HCT116 (cell line): ENCODE data around the gene ADAMTS19. TPM values are rescaled to one million over a fixed set of nuclear protein-coding genes. Genes with fewer than 3 reads are reported as not detected.

Experiments
- ATAC-seq: fragments of 200-7000 bp; cut with Tn5 transposase; 2 replicates; pipeline ENCODE4 v1.9.1; 2020; ENCODE audit warnings: mild to moderate bottlenecking, moderate library complexity
- BruUV-seq: library from RNA; stranded (reverse); fragments of 400-500 nt; replicated peaks from 2 replicates; lab custom pipeline; 2021; lab: Mats Ljungman, UMichigan
- CTCF ChIA-PET: fragments of 300-600 bp; sonication (Branson Sonifier 250); formaldehyde crosslinking; loops from one replicate; lab custom pipeline; 2021; ENCODE audit warnings: antibody characterized with exemption; lab: Charles Lee
- POLR2A ChIA-PET: fragments of 300-600, 350-600 bp; sonication (Branson Sonifier 250); formaldehyde crosslinking; loops from one replicate; lab custom pipeline; 2021; ENCODE audit warnings: antibody characterized with exemption; lab: Charles Lee
- RAD21 ChIA-PET, 2 experiments: fragments of 300-600 bp; sonication (Branson Sonifier 250); formaldehyde crosslinking; loops; one replicate each; lab custom pipeline; 2023; ENCODE audit warnings: low total read pairs in 2 of 2; ENCODE audit not compliant: uncharacterized antibody in 2 of 2, unreplicated experiment in 2 of 2, low non-redundant PET in 1 of 2; lab: Charles Lee
- DNase-seq: peaks from one replicate; pipeline ENCODE4 v3.0.0-alpha.2; 2010; ENCODE audit warnings: low read depth, low spot score
- H2AFZ ChIP-seq: fragments of 200-600 bp; shearing (Covaris generic), sonication (generic); 2 replicates; pipeline ENCODE4 v1.6.1; 2017; ENCODE audit warnings: low read depth, mixed run types, mixed read lengths, antibody characterized with exemption, low read length; ENCODE audit not compliant: poor library complexity, severe bottlenecking
- H3K27ac ChIP-seq: 2 replicates; pipeline ENCODE4 v1.5.1; 2012; ENCODE audit warnings: low read depth, low read length
- H3K27me3 ChIP-seq: fragments of 200-600 bp; sonication (generic); 2 replicates; pipeline ENCODE4 v1.6.1; 2016; ENCODE audit warnings: mixed run types, low read length, mixed read lengths; ENCODE audit not compliant: insufficient read depth
- H3K36me3 ChIP-seq, 2 experiments: fragments of 200-500 bp in 1 of 2; fragments of 200-600 bp in 1 of 2; sonication (Bioruptor generic) in 1 of 2; sonication (generic) in 1 of 2; 2 replicates each; pipeline versions ENCODE4 v1.5.1 to v1.6.1; 2014 to 2016; ENCODE audit warnings: low read length in 2 of 2, inconsistent platforms in 1 of 2, mixed read lengths in 1 of 2, mixed run types in 1 of 2; ENCODE audit not compliant: insufficient read depth in 2 of 2, control insufficient read depth in 1 of 2
- H3K4me1 ChIP-seq, 2 experiments: fragments of 200-600 bp in 1 of 2; sonication (generic) in 1 of 2; 2 replicates each; pipeline versions ENCODE4 v1.5.1 to v1.6.1; 2012 to 2017; ENCODE audit warnings: low read length in 2 of 2, inconsistent platforms in 1 of 2, mild to moderate bottlenecking in 1 of 2, mixed read lengths in 1 of 2, mixed run types in 1 of 2, moderate library complexity in 1 of 2; ENCODE audit not compliant: insufficient read depth in 2 of 2, control insufficient read depth in 1 of 2
- H3K4me2 ChIP-seq: fragments of 200-600 bp; sonication (generic); 2 replicates; pipeline ENCODE4 v1.6.1; 2017; ENCODE audit warnings: mixed run types, low read length, mixed read lengths
- H3K4me3 ChIP-seq, 2 experiments: fragments of 200-600 bp in 1 of 2; sonication (generic) in 1 of 2; replicated peaks in 1 of 2; 2 replicates each; pipeline ENCODE4 v1.5.1; 2011 to 2016; ENCODE audit warnings: low read length in 2 of 2, control low read depth in 1 of 2, low read depth in 1 of 2, mild to moderate bottlenecking in 1 of 2, mixed read lengths in 1 of 2, mixed run types in 1 of 2
- H3K79me2 ChIP-seq: fragments of 200-600 bp; sonication (generic); 2 replicates; pipeline ENCODE4 v1.6.1; 2017; ENCODE audit warnings: mild to moderate bottlenecking, mixed run types, low read length, moderate library complexity, mixed read lengths; ENCODE audit not compliant: insufficient read depth
- H3K9ac ChIP-seq: fragments of 200-600 bp; sonication (generic); 2 replicates; pipeline ENCODE4 v1.6.1; 2016; ENCODE audit warnings: low read length, mixed read lengths
- H3K9me2 ChIP-seq: fragments of 200-600 bp; sonication (generic), shearing (Covaris generic); 2 replicates; pipeline ENCODE4 v1.6.1; 2017; ENCODE audit warnings: mixed run types, mild to moderate bottlenecking, moderate library complexity; ENCODE audit not compliant: insufficient read depth
- H3K9me3 ChIP-seq, 2 experiments: fragments of 200-500 bp in 1 of 2; fragments of 200-600 bp in 1 of 2; sonication (Bioruptor generic) in 1 of 2; sonication (generic) in 1 of 2; 2 replicates each; pipeline ENCODE4 v1.6.1; 2014 to 2017; ENCODE audit warnings: low read length in 2 of 2, mixed read lengths in 2 of 2, inconsistent platforms in 1 of 2, low read depth in 1 of 2, mild to moderate bottlenecking in 1 of 2, mixed run types in 1 of 2, moderate library complexity in 1 of 2; ENCODE audit not compliant: control insufficient read depth in 1 of 2, insufficient read depth in 1 of 2
- H4K20me1 ChIP-seq: fragments of 200-600 bp; sonication (generic), shearing (Covaris generic); 2 replicates; pipeline ENCODE4 v1.6.1; 2017; ENCODE audit warnings: mixed run types, mild to moderate bottlenecking, moderate library complexity; ENCODE audit not compliant: insufficient read depth
- ATF3 ChIP-seq: IDR thresholded peaks from 2 replicates; pipeline ENCODE4 v1.6.1; 2012
- CBX3 ChIP-seq: IDR thresholded peaks from 2 replicates; pipeline ENCODE4 v1.6.1; 2012; ENCODE audit warnings: low read depth
- EGR1 ChIP-seq: IDR thresholded peaks from 2 replicates; pipeline ENCODE4 v1.6.1; 2012; ENCODE audit warnings: low read depth
- EZH2 ChIP-seq: fragments of 200-600 bp; sonication (generic); IDR thresholded peaks from 2 replicates; pipeline ENCODE4 v1.6.1; 2017; ENCODE audit warnings: antibody characterized with exemption, mixed run types
- EZH2phosphoT487 ChIP-seq: fragments of 200-600 bp; IDR thresholded peaks from 2 replicates; pipeline ENCODE4 v1.6.1; 2018; ENCODE audit warnings: antibody characterized with exemption, borderline replicate concordance
- FOSL1 ChIP-seq: IDR thresholded peaks from 2 replicates; pipeline ENCODE4 v1.6.1; 2012; ENCODE audit warnings: low read depth
- JUND ChIP-seq: IDR thresholded peaks from 2 replicates; pipeline ENCODE4 v1.6.1; 2012
- MAX ChIP-seq: IDR thresholded peaks from 2 replicates; pipeline ENCODE4 v1.6.1; 2012
- POLR2A ChIP-seq: IDR thresholded peaks from 2 replicates; pipeline ENCODE4 v1.7.0; 2011; ENCODE audit warnings: borderline replicate concordance; ENCODE audit not compliant: insufficient read depth, insufficient read length; ENCODE audit errors: extremely low read depth
- REST ChIP-seq: IDR thresholded peaks from 2 replicates; pipeline ENCODE4 v1.6.1; 2012; ENCODE audit warnings: low read depth
- SP1 ChIP-seq: IDR thresholded peaks from 2 replicates; pipeline ENCODE4 v1.6.1; 2012; ENCODE audit warnings: low read depth
- SRF ChIP-seq: IDR thresholded peaks from 2 replicates; pipeline ENCODE4 v1.6.1; 2012; ENCODE audit warnings: low read depth
- ZBTB33 ChIP-seq: IDR thresholded peaks from 2 replicates; pipeline ENCODE4 v1.6.1; 2011; ENCODE audit warnings: mild to moderate bottlenecking, low read length, moderate library complexity; ENCODE audit not compliant: insufficient replicate concordance; ENCODE audit errors: extremely low read depth
- ZFX ChIP-seq: fragments of 450-650 bp; IDR thresholded peaks from 2 replicates; pipeline ENCODE4 v1.6.1; 2017
- ZNF274 ChIP-seq: fragments of 200-500 bp; sonication (Bioruptor generic); IDR thresholded peaks from 2 replicates; pipeline ENCODE4 v1.6.1; 2014; ENCODE audit warnings: mild to moderate bottlenecking, low read depth, low read length, inconsistent platforms
- intact Hi-C: fragments of 100-400 bp; cut with micrococcal nuclease; formaldehyde crosslinking; loops from 2 replicates; pipeline ENCODE4 v1.10.0; 2022
- total RNA-seq: library from RNA; stranded (reverse); gene quantifications from one replicate; pipeline ENCODE4 v1.2.1, GENCODE V29; 2021; ENCODE audit not compliant: unreplicated experiment

ADAMTS19 gene
- total RNA-seq, 1 experiment from 2014 or later, result not detected

GRCh38 chr5:129770024-129770820 is 310.1 kb downstream of the ADAMTS19 start:
- no peak overlapping the region for H3K9ac ChIP-seq
- no peaks in the 10 kb centered on the region for H3K9me2 ChIP-seq
- BruUV-seq, result no TSS peak
- no peak overlapping the region for H3K27ac ChIP-seq
- ATAC-seq (no peak), DNase-seq (no peak)
- RAD21 ChIA-PET, result no interaction called here
- no peaks in the 10 kb centered on the region for H3K36me3 ChIP-seq
- no peaks in the 10 kb centered on the region for H3K27me3 ChIP-seq
- no peak for TF ChIP-seq FOSL1
- no peak for TF ChIP-seq SP1
- no peak for TF ChIP-seq EZH2phosphoT487
- no peak for TF ChIP-seq JUND
- TF ChIP-seq ZNF274, result no peak
- no peak for TF ChIP-seq ZBTB33
- TF ChIP-seq ATF3, result no peak
- no peak for TF ChIP-seq REST
- TF ChIP-seq ZFX, result no peak
- TF ChIP-seq EGR1, result no peak
- no peak for TF ChIP-seq POLR2A
- no peak for TF ChIP-seq CBX3
- TF ChIP-seq EZH2, result no peak
- no peak for TF ChIP-seq SRF
- TF ChIP-seq MAX, result no peak
- no peak overlapping the region for H3K4me3 ChIP-seq
- no peaks in the 10 kb centered on the region for H3K79me2 ChIP-seq
- no peak overlapping the region for H2AFZ ChIP-seq
- no peak overlapping the region for H3K4me2 ChIP-seq
- no peaks in the 10 kb centered on the region for H3K9me3 ChIP-seq
- intact Hi-C loops, result loop anchor here (2.0 to 10.0 kb wide), 2 partner anchors 373 to 955 kb away; no protein-coding TSS in a partner anchor
- POLR2A ChIA-PET, result no interaction called here
- CTCF ChIA-PET, result interaction anchor here (0.8 to 6.4 kb wide), 5 partner anchors 83 to 1339 kb away, joined by 3 to 208 read pairs (median 7); no protein-coding TSS in a partner anchor
- H4K20me1 ChIP-seq, result no peaks in the 10 kb centered on the region
- H3K4me1 ChIP-seq, result no peaks in the 10 kb centered on the region; a peak in 1 of 4 replicates
